Activated CD8-positive, alpha-beta memory T cell treated with anti-CD3 and anti-CD28 coated beads, Interleukin-2, amount 50 U/mL, for 24 hours (primary cell): ENCODE measurements around the gene ANKRD65.
"Not testable (repeated sequence)": the region's sequence is repeated elsewhere in the genome, so short reads cannot be mapped to it uniquely, and the experiment has no call there.

Experiments
- DNase-seq: peaks from one replicate; pipeline ENCODE4 v3.0.0-alpha.2; 2020; ENCODE audit errors: extremely low read depth

Gene ANKRD65

GRCh38 chr1:1430992-1431844, 10.1 kb upstream of the ANKRD65 start:
- DNase-seq: no peak

GRCh38 chr1:1430114-1430982, 9.3 kb upstream of the ANKRD65 start:
- no peak for DNase-seq

GRCh38 chr1:1429671-1430073, 8.6 kb upstream of the ANKRD65 start:
- no peak for DNase-seq

- DNase-seq: not testable (repeated sequence)
Observed at GRCh38 chr1:1428967-1429366, 7.9 kb upstream of the ANKRD65 start.

- no peak for DNase-seq
Observed at GRCh38 chr1:1428174-1428573, 7.1 kb upstream of the ANKRD65 start.

- DNase-seq: no peak
Observed at GRCh38 chr1:1427820-1428148, 6.7 kb upstream of the ANKRD65 start.

- no peak for DNase-seq
Observed at GRCh38 chr1:1427106-1427819, 6.2 kb upstream of the ANKRD65 start.

GRCh38 chr1:1426496-1427105, 5.5 kb upstream of the ANKRD65 start:
- no peak for DNase-seq

GRCh38 chr1:1425753-1426495, 4.8 kb upstream of the ANKRD65 start:
- no peak for DNase-seq

GRCh38 chr1:1425426-1425752, 4.3 kb upstream of the ANKRD65 start:
- DNase-seq: no peak

- DNase-seq: no peak
Observed at GRCh38 chr1:1424707-1425106, 3.6 kb upstream of the ANKRD65 start.

- no peak for DNase-seq
Observed at GRCh38 chr1:1423245-1423597, 2.1 kb upstream of the ANKRD65 start.

GRCh38 chr1:1422465-1423244, 1.6 kb upstream of the ANKRD65 start:
- DNase-seq: no peak

GRCh38 chr1:1421907-1422464, 910 bp upstream of the ANKRD65 start:
- DNase-seq: no peak

- no peak for DNase-seq
Observed at GRCh38 chr1:1420654-1421141, 378 bp downstream of the ANKRD65 start.

- no peak for DNase-seq
Observed at GRCh38 chr1:1419813-1420653, 1.0 kb downstream of the ANKRD65 start.

GRCh38 chr1:1419363-1419812, 1.7 kb downstream of the ANKRD65 start:
- no peak for DNase-seq

- no peak for DNase-seq
Observed at GRCh38 chr1:1418464-1419362, 2.4 kb downstream of the ANKRD65 start.
